Stimulated activated CD4-positive, alpha-beta T cell treated with anti-CD3 and anti-CD28 coated beads, Interleukin-1b, Interleukin-23, amount 100 ng/mL, for 48 hours (primary cell): ENCODE results near the gene KAZN.

Source experiments
- DNase-seq: peaks from one replicate; pipeline ENCODE4 v3.0.0-alpha.2; 2020

KAZN gene

DNA sequence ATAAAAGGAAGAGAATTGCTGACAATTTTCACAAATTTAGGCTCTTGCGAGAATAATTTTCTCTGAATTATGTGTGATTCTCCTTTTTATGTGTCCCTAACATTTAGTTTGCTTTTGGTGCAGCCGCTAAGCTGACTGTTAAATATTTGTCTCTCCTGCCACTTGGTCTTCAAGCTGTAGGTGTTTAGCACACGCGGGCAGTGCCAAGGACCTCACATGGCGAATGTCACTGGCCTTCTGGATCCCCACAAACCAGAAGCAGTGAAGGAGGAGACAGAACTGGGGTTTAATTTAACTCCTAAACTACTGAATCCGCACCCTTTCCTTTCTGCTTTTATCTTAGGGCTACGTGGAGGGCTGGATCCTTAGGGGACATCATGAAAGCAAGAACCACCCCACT, 120.0 kb downstream of the KAZN start:
- DNase-seq: no peak

DNA sequence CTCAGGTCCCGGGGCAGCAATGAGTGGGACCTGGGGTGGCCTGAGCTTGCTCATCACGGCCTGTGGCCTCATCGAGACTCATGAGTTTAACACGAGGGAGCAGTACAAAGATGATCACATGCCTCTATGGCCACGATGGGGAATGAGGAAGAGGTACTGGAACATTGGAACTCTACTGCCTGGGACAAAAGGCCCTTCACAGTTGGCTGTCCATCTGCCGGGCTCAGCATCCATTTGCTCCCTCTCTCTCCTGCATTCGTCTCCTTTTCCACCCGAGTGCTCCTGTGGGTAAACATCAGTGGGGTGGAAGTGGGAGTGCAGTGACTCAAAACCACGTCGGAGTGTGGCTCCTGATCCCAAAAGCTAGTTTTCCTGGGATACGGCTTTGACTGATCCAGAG, 124.9 kb downstream of the KAZN start:
- no peak for DNase-seq

DNA sequence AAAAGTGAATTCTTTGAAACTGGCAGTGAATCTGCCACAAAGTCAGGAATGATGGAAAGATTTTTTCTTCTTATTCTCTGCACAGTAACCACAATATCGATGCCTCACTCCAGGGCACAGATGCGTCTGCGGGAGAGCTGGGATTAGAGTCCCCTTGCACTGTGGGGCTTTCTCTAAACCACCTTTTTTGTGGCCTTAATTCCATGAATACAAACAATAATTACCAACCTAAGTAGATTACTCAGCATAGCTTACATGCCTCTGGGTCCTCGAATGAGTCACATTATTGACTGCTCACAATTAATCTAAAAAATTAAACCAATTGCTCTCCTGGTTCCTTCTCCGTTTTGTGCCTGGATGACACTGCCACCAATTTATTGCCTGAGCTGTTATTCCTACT, 125.8 kb downstream of the KAZN start:
- no peak for DNase-seq

DNA sequence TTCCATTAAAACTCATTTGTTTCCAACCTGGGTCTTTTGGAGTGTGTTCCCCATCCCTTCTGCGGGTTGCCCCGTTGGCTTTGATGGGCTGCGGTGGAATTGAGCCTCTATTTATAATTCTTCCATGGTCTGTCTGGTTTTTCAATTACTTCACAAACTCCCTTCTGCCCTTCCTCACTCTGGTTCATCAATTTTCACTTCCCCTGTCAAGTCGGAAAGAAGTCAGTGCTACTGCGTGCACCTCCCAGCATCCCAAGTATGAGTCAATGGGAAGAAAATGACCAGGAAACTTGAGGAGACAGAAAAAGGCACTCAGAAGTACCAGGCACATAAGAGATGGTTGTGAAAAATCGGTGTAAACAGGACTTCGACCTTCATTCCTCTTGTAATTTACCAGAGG, 126.2 kb downstream of the KAZN start:
- no peak for DNase-seq

DNA sequence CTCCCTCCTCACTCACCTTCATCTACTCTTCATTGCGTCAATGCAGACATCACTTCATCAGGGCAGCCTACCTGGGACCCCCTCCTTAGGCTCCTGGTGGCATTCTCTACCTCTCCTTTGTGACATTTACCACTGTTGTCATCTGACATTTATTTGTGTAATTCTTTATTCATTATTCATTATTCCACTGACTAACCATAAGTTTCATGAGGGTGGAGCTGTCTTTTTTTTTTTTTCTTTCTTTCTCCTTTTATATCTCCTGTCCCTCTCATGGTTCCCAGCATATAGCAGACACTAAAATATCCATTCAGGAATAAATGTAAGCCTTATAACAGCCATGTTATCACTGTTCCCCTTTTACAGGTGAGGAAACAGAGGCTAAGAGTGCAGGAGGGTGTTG, 126.8 kb downstream of the KAZN start:
- no peak for DNase-seq

DNA sequence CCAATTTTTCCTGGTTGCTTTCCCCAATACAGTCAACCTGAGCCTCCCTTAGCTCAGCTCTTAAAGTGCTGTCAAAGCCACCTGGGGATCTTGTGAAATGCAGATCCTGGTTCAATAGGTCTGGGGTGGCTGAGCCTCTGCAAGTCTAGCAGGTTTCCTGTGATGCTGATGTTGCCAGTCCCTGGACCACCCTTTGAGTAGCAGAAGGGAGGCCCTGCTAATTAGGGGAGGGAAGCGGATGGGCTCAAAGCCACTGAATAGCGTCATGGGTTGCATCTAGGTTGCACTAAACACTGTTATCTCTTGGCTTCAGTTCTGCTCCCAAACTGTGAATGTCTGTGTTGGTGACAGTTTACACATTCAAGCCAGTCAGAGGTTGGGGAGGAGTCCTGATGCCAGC, 127.2 kb downstream of the KAZN start:
- DNase-seq: no peak

DNA sequence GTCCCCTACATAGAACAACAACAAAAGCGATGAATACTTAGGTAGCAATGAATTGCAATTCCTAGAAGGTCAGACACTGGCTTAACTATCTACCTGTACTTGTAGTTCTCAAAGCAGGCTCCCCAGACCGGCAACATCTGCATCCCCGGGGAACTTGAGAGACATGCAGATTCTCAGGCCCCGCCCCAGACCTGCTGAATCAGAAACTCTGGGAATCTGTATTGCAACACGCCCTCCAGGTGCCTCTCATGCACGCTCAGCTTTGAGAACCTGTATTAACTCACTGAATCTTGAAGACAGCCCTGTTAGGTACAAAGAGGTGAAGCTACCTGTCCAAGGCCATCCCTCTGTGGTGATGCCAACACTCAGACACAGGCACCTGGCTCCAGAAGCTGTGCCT, 128.1 kb downstream of the KAZN start:
- DNase-seq: no peak

DNA sequence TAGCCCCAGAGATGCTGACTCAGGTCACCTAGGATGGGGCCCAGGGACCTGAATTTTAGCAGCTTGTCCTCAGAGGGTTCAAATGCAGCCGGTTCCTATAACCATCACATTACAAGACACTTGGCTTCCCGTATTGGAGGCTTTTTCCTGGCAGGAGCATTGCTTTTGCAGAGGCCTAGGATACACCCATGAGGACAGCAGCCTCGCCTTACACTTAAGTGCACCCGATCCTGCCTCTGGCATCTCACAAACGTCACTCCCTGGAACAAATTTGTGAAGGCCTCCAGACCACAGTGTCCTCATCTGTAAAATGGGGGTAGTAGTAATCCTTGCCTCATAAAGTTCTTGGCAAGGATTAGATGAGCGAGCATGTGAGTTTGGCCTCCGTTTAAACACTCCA, 130.0 kb downstream of the KAZN start:
- no peak for DNase-seq

DNA sequence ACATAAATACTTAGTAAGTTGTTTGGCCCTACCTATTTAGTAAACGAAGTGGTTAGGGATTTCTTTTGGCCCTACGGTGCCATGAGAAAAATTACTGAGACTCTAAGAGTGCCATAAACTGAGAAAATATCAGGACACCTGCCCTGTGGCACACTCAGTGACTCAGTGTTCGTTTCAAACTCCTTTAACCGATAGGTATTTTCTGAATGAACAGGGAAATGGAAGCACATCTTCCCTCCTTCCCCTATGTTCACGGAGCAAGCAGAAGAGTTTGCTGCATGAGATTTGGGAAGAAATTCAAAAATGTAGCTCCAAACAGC, 134.2 kb downstream of the KAZN start:
- no peak for DNase-seq

DNA sequence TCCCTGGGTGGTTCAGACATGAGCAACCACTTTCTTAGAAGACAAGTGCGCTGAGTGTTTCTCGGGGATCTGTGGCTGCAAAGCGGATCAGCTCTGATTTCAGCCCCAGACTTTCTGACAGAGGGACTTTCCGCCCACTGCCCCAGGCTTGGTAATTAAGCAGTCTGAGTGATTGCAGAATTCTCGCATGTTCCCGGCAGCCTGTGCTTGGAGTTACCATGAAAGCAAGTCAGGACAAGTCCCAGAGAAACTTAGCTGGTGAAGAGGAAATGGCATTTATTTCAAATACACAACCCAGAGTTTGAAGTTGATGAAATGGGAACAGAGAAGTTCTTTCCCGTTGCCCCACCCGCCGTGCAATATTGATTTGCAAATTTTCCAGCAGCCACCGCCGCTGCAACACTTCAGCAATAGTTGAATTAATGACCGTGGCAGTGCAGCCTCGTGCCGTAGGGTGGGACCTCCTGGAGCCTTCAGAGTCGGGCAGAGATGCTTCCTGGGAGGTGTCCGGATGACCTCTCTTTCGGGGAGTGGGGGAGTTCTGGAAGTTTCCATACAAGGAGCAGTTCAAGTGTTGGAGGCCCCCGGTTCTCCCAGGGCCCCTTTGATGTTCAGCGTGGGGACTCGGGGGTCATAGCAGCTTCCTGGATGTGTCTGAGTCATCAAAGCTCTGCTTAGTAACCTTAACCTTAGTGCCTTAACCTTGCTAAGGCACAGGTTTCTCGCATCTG, 134.7 kb downstream of the KAZN start:
- no peak for DNase-seq

DNA sequence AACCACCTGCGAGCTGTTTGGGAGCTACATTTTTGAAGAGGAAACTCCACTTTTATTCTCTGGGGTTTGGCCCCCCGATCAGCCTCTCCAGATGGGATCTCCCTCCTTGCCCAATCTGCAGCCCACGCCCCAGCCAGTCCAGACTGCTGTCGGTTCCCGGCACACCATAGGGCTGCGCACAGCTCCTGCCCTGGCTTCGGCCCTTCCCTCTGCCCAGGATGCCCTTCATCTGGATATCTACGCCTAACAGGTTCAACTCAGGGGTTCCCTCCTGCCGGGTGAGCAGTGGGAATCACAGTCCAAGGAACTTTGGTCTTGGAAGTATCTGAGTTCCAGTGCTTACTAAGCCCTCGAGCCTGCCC, 135.3 kb downstream of the KAZN start:
- DNase-seq: no peak

DNA sequence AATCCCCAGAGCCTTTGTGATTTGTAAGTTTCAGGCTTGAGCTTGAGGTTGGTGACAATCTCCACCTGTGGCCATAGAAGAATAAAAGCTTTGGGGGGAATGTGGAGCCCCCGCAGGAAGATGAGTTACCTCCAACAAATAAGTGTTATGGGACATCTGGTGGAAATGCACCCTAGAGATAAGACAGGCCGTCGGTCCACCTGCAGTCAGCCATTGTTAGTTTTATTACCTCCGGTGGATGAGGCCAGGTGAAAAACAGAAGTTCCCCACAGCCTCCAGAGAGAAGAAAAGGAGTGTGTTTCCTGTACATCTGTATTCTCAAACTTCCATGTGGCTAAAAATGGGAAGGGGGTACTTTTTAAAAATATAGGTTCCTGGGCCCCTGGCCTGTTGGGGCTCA, 137.4 kb downstream of the KAZN start:
- DNase-seq: no peak

DNA sequence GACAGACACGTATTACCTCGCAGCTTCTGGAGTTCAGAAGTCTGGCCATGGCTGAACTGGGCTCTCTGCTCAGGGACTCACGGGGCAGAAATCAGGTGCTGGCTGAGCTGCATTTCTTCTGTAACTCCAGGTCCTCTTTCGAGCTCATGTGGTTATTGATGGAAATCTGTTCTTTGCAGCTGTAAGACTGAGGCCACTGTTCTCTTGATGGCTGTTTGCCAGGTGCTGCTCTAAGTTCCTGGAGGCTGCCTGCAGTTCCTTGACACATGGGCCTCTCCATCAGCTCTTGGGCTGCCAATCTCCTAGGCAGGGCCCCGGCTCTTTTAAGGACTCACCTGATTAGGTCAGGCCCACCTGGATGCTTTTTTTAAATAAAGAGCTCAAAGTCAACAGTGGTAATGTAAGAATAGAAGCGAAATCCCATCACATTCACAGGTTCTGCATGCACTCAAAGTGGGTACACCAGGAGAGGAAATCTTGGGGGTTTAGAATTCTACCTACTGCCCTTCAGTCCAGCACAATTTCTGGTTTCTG, 139.1 kb downstream of the KAZN start:
- no peak for DNase-seq

DNA sequence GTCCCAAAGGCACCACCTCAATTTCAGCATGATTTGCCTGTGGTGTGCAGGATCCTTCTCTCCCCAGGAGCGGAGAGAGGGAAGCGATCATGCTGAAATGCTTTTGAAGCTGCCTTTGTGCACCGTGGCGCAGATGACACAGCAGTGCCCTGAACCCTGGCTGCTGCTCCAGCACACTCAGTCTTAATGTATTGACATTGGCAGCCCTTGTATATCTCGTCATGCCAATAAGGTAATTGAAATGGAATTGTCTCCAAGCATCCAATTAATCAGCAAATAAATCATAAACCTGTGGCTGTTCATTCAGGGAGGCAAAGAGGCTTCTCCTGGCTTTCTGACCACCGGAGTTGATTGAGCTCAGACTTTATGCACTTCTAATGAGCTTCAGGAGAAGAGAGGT, 139.8 kb downstream of the KAZN start:
- DNase-seq: no peak

DNA sequence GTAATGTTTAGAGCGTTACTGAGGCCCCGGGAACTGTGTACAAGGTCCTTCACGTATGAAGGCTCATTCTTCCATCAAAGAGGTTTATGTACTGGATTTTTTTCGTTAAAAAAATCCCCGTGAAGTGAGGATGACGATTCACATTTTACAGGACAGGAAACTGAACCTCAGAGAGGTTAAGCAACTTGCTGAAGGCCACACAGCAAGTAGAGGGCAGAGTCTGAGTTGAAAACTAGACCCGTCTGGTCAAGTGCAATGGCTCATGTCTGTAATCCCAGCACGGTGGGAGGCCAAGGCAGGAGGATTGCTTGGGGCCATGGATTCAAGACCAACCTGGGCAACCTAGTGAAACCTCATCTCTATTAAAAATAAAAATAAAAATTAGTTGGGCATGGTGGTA, 140.2 kb downstream of the KAZN start:
- no peak for DNase-seq

DNA sequence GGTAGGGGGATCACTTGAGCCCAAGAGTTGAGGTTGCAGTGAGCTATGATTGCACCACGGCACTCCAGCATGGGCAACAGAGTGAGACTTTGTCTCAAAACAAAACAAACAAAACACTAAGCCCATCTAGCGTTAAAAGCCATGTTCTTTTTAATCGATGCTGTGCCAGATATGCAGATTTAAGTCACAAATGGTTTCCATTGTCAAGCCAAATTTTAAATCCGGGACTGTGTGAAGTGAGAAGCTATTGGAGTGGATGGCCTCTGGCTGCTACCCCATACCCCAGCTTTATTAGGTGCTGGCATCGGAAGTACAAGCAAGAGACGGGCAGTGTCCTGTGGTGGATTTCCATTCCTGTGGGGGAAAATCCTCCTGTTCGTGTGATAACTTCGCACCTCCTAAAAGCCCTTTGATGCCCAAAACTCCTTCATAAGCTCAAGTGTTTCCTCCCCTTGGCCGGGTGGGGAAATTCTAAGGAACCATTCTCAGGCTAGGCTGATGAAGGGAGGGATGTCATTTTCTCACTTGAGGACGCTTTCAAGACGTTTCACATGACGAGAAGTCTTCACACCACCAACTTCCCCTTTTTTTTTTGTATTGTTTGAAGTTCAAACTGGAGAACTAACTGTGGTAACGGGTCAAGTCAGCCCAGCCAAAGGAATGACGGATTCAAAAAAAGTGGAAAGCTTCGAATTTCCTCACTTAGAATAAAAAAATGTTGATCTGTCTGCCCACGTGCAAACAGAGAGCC, 140.8 kb downstream of the KAZN start:
- DNase-seq: no peak

DNA sequence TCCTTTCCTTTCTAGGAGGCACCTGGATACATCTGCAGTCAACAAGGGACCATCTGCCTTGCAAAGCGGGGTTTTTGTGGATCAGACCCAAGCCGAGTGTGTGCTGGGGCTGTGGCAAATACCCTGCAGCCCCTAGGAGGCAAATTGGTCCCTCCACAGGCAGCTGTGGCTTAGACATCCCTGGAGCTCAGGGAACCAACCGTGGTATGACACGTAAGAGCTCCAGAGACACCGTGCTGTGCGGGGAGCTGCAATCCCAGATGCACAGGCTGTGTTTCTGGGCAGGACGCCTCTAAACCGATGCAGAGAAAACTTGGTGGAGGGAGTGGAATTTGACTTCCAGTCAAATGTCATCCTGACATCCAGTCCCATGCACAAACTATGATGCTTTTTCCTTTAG, 141.5 kb downstream of the KAZN start:
- no peak for DNase-seq

DNA sequence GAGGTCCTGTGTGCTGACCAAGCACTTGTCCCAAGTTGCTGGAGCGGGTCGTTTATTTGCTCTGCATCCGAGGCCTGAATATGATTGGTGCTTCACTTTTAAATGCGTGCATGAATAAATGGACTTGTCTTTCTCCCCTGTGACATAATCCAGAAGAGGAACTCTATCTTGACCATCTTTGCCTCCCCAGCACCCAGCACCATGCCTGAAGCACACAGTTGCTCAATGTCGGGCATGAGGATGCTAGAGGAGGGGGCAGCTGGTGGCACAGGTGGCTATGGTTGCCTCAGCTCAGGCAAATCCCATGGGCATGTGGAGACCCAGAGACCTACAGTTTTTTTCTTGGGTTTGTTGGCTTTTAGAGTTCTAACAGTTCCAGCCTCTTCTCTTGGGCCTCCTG, 142.6 kb downstream of the KAZN start:
- DNase-seq: no peak

DNA sequence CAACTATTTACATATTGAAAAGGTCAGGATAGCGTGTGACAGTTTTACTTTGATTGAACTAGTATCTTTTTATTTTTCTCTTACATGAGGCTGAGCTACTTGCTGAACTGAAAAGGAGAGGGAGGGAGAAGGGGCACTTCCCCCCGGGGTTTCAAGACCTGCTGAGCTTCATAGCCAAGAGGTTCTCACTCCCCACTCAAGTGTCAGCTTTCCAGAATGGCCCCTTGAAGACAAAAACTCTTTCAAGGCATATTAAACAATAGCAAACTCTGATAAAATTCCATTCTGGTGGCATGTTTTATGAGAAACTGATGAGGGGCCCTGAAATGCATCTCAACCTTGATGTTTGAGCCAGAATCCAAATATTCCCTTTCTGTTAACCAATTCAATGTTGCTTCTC, 143.0 kb downstream of the KAZN start:
- no peak for DNase-seq

DNA sequence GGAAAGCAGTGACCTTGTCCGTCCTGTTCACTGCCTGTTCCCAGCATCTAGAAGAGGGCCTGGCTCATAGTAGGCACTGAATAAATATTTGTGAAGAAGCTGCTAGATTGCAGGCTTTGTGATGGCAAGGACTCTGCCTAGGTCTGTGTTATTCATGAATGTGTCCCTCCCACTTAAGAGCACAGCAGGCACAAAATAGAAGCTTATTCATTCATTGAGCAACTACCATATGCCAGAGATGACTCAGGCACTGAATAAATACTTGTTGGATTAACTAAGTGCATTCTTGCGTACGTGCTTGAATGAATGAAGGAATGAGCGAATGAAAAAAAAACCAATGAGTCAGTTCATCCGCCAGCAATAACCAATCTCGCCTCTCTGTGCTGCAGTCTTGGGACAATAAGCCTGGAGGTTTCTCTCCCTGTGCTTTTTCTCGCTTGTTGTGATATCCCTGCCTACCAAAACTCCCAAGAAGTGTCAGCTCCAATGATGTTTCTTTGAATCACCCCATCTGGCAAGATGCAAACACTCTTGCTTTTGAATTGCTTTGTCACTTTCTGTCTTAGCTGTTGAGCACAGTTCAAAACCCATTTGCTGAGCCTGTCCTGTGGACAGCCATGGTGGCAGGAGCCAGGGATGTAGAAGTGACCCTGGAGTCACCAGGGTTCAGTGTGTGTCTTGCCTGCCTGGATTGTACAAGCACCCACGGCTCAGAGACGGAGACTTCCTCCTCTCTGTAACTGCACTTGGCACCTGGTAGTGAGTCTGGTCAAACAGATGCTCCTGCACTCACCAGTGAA, 143.9 kb downstream of the KAZN start:
- DNase-seq: no peak

DNA sequence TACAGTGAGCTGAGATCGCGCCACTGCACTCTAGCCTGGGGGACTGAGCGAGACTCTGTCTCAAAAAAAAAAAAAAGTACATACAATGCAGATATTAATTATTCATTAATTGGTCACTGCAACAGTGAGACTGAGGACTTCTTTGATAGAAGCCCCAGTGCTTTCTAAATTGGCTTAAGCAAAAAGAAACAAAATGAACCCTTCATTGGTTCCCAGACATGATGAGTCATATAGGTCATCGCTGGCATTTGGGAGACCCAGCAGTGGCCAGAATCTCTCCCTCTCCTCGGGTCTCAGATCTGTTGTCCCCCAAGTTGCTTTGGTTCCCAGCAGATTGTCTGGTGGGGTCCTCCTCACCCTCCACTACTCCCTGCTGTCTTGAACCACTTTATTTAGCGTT, 144.9 kb downstream of the KAZN start:
- DNase-seq: no peak

DNA sequence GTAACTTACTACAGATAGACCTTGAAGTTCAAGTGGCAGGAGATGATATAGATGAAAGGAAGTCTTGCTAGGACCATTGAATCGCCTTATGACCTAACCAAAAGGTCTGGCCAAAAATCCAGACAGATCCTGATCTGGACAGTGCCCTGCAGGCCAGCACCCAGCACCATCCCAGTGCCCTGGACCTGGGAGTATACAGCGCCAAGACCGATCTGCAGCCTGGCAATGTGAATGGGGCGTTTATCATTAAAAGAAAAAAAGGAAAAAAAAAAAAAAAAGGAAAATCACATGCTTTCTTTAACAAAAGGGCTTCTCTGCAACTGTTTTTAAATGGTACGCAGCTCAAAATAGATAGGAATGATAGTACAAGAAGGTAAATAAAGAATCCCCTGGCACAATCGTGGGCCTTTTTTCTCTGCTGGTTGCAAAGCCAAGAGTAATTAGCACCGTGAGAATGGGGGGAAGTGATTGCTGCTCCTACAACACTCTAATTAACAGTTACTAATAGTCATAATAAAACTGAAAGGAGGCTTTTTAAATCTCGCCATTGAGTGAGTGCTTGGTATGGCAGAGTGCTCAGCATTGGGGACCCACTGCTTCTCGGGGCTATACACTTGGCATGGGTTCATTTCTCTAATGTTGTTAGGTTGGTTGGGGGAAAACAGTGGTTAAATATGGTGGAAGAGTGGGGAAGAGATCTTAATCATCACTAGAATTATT, 146.7 kb downstream of the KAZN start:
- no peak for DNase-seq

DNA sequence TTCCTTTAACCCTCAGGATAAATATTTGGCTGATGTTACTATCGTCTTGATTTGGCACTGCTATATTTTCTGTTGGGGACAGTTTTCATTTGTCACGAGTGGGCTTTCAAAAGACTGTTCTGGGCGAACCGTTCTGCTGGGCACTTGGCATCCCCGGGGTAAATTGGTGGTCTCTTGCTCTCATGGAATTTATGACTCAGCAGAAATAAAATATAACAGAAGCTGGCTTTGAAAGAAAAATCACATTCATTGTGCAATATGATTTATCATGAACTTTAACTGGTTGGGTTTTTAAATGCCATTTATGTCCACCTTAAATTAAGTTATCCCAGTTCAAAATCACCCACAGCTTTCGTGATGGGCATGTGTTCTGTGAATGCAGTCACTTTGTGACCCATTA, 147.3 kb downstream of the KAZN start:
- no peak for DNase-seq
